Stimulated activated CD4-positive, alpha-beta T cell treated with anti-CD3 and anti-CD28 coated beads, Interleukin-1b, Interleukin-23, amount 100 ng/mL, for 1 hour (primary cell): Measurements from ENCODE around the gene BHLHE40.

ENCODE experiments used
- DNase-seq, 2 donors: peaks; one replicate each; pipeline ENCODE4 v3.0.0-alpha.2; 2020; ENCODE audit warnings: low read depth in 2 of 2

BHLHE40 gene

DNA sequence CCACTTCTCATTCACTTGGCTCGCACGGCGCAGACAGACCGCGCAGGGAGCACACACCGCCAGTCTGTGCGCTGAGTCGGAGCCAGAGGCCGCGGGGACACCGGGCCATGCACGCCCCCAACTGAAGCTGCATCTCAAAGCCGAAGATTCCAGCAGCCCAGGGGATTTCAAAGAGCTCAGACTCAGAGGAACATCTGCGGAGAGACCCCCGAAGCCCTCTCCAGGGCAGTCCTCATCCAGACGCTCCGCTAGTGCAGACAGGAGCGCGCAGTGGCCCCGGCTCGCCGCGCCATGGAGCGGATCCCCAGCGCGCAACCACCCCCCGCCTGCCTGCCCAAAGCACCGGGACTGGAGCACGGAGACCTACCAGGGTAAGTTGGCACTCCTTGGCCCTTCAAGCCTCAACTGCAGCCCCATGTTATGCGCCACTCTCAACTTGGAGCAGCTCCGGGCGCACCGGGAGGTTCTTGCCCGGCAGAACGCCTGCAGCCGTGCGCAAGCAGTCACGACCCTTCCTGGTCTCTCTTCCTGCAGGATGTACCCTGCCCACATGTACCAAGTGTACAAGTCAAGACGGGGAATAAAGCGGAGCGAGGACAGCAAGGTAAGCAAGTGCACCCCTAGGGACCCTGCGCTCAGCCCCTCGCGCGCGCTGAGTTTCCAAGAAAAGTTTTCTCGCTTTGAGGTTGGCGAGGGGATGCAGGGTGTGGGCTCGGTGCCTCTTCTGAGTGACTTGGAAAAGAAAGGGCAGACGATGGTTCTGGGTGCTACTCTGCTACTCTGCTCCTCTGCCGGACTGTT, at the start of gene BHLHE40:
BHLHE40 (plus strand) TSS at position 10 of the 801 bp plus-strand sequence; CDS start at position 292, 282 bp downstream.
- DNase-seq, result no peak

- DNase-seq, result no peak
Measured at GRCh38 chr3:4930501-4930900, 48.7 kb upstream of the BHLHE40 start.

DNA sequence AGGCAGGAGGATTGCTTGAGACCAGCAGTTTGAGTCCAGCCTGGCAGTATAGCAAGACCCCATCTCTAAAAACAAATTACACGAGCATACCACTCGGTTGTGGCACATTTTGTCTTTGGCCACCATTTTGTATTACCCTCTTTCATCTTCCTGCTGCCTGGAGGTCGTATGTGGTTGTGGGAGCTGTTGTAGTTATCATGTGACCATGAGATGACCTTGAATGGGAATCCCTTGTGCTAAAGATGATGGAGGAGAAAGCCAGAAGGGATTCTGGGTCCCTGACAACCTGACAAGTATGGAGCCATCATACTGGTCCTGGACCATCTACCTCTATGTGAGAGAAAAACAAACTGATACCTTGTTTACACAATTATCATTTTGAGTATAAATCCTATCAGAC, 45.2 kb upstream of the BHLHE40 start:
- DNase-seq, result no peak

GRCh38 chr3:4935347-4935746, 43.9 kb upstream of the BHLHE40 start:
- DNase-seq, result no peak

DNA sequence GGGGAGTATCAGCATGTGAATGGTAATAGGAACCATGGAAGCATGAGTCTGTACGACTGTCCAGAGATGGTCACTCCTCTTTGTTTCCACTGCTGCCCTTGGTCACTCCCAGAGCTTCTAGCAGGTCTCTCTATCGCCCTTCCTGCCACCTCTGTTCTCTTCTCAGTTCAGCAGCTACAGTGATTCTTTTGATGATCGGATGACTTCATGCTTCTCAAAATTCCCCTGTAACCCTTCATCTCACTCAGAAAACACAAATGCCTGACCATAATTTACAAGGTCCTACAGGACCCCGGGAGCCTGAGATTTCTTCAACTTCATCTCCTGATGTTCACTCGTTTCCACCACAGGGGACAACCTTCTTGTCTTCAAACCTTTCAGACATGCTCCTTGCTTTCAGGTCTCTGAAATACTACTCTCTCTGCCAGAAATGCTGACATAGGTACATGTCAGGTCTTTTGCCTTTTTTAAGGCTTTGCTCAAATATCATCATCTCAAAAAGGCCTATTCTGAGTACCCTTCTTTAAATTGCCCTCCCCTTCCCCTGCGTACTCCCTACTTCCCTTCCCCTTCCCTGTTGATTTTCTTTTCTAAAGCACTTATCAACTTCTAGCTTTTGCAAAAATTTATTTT, 42.1 kb upstream of the BHLHE40 start:
- DNase-seq, result no peak

- no peak for DNase-seq
Measured at GRCh38 chr3:4938281-4938982, 40.8 kb upstream of the BHLHE40 start.

DNA sequence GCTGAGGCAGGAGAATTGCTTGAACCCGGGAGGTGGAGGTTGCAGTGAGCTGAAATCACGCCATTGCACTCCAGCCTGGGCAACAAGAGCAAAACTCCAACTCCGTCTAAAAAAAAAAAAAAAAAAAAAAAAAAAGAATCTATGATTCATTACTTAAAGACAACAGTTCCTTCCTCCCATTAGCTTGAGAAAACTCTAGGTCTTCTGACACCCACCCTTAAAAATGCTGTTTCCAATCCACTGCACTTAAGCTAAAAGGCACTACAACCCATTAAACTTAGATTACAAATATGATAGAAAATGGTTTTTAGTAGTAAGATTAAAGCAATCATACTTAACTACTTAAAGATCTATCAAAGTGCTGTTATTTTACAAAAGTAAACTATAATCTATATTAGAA, 40.0 kb upstream of the BHLHE40 start:
- no peak for DNase-seq

GRCh38 chr3:4940985-4941384, 38.3 kb upstream of the BHLHE40 start:
- DNase-seq, result no peak

DNA sequence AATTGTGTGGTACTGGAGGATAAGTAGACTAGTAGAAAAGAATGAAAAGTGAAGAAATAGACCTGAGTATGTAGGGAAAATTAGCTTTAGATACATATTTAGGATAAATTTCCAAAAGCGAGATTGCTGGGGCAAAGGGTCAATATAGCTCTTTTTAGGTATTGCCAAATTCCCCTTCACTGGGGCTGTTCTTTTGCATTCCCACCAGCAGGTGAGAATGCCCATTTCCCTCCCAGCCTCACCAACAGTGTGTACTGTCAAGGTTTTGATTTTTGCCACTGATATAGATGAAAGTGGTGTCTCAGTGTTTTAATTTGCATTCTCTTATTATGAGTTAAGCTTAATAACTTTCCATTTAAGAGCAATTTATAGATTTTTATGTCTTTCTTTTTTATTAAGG, 35.7 kb upstream of the BHLHE40 start:
- no peak for DNase-seq

DNA sequence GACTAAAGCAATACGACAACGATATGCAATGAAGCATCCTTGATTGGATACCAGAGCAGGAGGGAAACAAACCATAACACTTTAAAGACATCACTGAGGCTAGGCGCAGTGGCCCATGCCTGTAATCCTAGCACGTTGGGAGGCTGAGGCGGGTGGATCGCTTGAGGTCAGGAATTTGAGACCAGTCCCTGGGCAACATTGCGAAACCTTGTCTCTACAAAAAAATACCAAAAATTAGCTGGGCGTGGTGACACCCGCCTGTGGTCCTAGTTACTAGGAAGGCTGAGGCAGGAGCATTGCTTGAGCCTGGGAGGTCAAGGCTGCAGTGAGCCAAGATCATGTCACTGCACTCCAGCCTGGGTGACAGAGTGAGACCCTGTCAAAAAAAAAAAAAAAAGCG, 33.9 kb upstream of the BHLHE40 start:
- no peak for DNase-seq

DNA sequence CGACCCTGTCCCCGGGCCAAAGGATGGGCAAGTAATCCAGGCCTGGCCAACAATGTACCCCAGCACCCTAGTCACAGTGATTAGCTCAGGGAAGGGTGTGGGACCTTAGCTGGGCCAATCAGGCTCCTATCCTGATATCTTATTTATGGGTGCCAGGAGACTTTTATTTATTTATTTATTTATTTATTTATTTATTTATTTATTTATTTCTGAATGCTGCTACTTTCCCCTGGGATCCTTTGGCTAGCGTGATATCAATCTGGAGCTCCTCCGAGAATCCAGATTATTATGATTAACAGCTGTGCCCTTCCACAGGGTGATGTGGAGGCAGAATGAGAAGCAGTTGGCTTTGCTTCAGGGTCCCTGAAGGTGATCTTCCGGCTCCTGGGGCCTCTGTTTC, 32.2 kb upstream of the BHLHE40 start:
- DNase-seq, result no peak

- DNase-seq, result no peak
Measured at GRCh38 chr3:4948395-4948794, 30.8 kb upstream of the BHLHE40 start.

- DNase-seq, result no peak
Measured at GRCh38 chr3:4949004-4949403, 30.2 kb upstream of the BHLHE40 start.

DNA sequence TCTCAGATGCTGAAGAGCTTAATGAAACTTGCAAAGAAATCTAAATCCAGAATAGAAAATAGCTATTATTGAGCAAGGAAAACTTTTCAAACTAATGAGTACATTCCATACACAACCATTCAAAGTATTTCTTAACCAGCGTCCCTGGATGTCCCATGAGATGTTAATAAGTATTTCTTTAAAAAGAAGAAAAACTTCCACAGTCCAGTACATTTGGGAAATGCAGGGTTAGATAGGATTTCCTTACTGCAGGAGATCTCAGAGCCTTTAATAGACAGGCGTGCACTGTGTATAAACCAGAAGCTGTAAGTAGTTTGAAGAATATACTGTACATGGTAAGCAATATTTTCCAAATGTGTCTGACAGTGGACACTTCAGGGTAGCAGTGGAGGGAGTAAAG, 29.6 kb upstream of the BHLHE40 start:
- DNase-seq, result no peak

DNA sequence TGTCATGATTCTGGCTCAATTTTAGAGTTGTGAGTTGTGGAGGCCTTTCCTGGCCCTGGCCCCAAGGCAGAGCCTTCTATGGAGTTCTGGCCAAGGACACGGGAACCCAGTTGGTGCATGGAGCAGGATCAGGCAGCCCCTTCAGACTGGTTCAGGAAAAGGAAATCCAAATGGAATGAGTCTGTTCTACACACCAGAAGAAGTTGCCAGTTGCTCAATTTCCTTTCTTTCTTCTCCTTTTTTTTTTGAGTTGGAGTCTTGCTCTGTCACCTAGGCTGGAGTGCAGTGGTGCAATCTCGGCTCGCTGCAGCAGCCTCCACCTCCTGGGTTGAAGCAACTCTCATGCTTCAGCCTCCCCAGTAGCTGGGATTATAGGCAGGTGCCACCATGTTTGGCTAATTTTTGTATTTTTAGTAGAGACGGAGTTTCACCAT, 28.9 kb upstream of the BHLHE40 start:
- no peak for DNase-seq

DNA sequence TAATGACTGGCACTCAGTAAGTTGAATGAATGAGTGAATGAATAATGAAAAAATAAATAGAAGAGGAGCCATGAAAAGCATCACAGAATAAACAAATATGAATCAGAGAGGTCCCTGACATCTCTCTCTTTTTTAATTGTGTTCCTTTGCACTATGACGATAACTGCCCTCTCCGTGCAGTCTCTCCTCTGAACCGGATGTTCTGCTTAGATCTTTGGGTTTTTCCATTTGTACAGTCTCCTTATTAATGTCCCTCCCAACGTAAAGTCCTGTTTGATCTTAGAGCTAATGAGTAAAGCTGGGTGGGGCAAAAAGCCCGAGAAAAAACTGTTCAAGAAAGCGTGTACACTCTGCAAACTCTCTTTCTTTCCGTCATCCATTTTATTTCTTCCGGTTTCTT, 28.3 kb upstream of the BHLHE40 start:
- DNase-seq, result no peak

- DNase-seq, result no peak
Measured at GRCh38 chr3:4953119-4953518, 26.1 kb upstream of the BHLHE40 start.

GRCh38 chr3:4954256-4955000, 24.8 kb upstream of the BHLHE40 start:
- DNase-seq, result no peak

GRCh38 chr3:4956099-4956498, 23.1 kb upstream of the BHLHE40 start:
- DNase-seq, result no peak

- DNase-seq, result no peak
Measured at GRCh38 chr3:4956738-4957137, 22.5 kb upstream of the BHLHE40 start.

- DNase-seq, result no peak
Measured at GRCh38 chr3:4957978-4958377, 21.3 kb upstream of the BHLHE40 start.

DNA sequence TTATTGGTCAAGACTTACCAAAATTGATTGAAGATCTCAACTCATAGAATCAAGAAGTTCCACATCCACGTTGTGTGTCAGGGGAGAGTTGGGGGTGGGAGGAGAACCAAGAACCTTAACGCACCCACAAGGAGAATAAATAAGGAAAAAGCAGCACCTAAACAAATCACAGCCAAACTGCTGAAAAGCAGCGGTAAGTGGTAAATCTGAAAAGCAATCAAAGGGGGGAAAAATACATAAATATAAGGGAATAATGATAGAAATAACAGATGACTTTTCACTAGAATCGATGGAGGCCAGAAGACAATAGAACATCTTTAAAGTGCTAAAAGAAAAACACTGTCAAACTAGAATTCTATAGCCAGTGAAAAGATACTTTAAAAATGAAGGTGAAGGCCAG, 20.1 kb upstream of the BHLHE40 start:
- no peak for DNase-seq
